ENCODE results near the gene CABLES2. TPM values are rescaled to one million over a fixed set of nuclear protein-coding genes. Genes with fewer than 3 reads are reported as not detected.

Gene CABLES2
- total RNA-seq, 1 experiment from 2014 or later: 7.5 TPM

- Mint-ChIP-seq H3K27ac (peak overlapping the region; percentile 94), H3K4me3 (no peak overlapping the region), H3K9me3 (no peaks in the 10 kb centered on the region), H3K36me3 (no peaks in the 10 kb centered on the region), H3K4me1 (peaks cover 5% of the 10 kb centered on the region; the same call in 1 of the 2 replicates), H3K27me3 (ENCODE audit: low read depth) (no peaks in the 10 kb centered on the region)
- ChIA-PET CTCF (interaction anchor here (1.5 kb wide), 1 partner anchor 26 kb away, joined by 4 read pairs; no protein-coding TSS in a partner anchor), POLR2A (no interaction called here)
- DNase-seq (ENCODE audit: low spot score): no peak
- ATAC-seq: no peak
- no peak for TF ChIP-seq FOXK1 (CRISPR knock-in tag; IDR thresholded peaks at IDR 0.05)
- TF ChIP-seq, protein P1, sequence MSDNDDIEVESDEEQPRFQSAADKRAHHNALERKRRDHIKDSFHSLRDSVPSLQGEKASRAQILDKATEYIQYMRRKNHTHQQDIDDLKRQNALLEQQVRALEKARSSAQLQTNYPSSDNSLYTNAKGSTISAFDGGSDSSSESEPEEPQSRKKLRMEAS (CRISPR knock-in tag; IDR thresholded peaks at IDR 0.05): no peak
- TF ChIP-seq, protein P2, sequence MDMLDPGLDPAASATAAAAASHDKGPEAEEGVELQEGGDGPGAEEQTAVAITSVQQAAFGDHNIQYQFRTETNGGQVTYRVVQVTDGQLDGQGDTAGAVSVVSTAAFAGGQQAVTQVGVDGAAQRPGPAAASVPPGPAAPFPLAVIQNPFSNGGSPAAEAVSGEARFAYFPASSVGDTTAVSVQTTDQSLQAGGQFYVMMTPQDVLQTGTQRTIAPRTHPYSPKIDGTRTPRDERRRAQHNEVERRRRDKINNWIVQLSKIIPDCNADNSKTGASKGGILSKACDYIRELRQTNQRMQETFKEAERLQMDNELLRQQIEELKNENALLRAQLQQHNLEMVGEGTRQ (CRISPR knock-in tag; IDR thresholded peaks at IDR 0.05): no peak
- TF ChIP-seq ZNF512 (CRISPR knock-in tag; IDR thresholded peaks at IDR 0.05; ENCODE audit: borderline replicate concordance): no peak
- TF ChIP-seq ZNF423 (CRISPR knock-in tag; IDR thresholded peaks at IDR 0.05): no peak
- no peak for TF ChIP-seq TEAD1 (CRISPR knock-in tag; IDR thresholded peaks at IDR 0.05)
- no peak for TF ChIP-seq NFATC4 (CRISPR knock-in tag; IDR thresholded peaks at IDR 0.05)
- no peak for TF ChIP-seq CTCF (IDR thresholded peaks at IDR 0.05)
- TF ChIP-seq, protein P3, sequence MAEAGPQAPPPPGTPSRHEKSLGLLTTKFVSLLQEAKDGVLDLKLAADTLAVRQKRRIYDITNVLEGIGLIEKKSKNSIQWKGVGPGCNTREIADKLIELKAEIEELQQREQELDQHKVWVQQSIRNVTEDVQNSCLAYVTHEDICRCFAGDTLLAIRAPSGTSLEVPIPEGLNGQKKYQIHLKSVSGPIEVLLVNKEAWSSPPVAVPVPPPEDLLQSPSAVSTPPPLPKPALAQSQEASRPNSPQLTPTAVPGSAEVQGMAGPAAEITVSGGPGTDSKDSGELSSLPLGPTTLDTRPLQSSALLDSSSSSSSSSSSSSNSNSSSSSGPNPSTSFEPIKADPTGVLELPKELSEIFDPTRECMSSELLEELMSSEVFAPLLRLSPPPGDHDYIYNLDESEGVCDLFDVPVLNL (CRISPR knock-in tag; IDR thresholded peaks at IDR 0.05; ENCODE audit: borderline replicate concordance, low read depth): no peak
Observed at GRCh38 chr20:62455929-62456328, 48.8 kb upstream of the CABLES2 start.

DNA sequence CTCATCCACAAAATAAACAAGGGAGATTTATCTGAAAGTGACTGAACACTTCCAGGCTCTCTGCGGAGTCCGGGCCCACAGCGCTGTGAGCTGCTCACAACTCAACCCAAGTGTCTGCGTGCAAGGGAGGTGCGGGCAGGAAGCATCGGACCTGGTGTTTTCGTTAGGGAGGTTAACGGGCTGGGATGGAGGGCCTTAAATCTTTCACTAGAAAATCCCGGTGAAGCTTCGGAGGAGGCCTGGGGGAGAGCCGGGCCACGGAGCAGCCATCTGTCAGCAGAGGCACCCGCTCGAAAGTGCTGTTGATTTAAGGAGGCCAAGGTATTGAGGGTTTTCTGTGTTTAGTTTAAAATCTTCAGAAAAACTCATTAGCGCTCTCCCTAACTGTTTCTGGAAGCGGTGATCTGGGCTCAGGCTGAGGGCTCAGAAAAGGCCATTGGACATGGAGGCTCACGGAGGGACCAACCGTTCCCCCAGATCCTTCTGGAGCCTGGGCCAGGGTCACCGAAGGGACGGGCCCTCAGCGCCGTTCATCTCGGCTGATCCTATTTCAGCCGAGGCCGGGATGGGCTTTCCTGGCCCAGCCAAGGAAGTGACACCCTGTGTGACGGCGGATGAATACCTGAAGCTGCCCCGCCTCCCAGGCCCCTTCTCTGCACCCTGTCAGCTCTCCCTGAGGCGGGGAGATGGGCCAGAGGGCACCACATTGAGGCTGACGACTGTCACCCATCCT is 48.0 kb upstream of the CABLES2 start:
- peak overlapping the region; percentile 65; the same call in 1 of the 2 replicates for H3K27ac Mint-ChIP-seq
- TF ChIP-seq CTCF (IDR thresholded peaks at IDR 0.05): no peak
- TF ChIP-seq, protein P4, sequence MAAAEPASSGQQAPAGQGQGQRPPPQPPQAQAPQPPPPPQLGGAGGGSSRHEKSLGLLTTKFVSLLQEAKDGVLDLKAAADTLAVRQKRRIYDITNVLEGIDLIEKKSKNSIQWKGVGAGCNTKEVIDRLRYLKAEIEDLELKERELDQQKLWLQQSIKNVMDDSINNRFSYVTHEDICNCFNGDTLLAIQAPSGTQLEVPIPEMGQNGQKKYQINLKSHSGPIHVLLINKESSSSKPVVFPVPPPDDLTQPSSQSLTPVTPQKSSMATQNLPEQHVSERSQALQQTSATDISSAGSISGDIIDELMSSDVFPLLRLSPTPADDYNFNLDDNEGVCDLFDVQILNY (CRISPR knock-in tag; IDR thresholded peaks at IDR 0.05): 0 out of 2 replicates have a peak, but pooled peaks have one; percentile 10
- TF ChIP-seq, protein P3 (CRISPR knock-in tag; IDR thresholded peaks at IDR 0.05; ENCODE audit: borderline replicate concordance, low read depth): no peak
- no peak for TF ChIP-seq NFATC4 (CRISPR knock-in tag; IDR thresholded peaks at IDR 0.05)
- H3K36me3 Mint-ChIP-seq: no peaks in the 10 kb centered on the region
- H3K4me3 Mint-ChIP-seq: no peak overlapping the region
- H3K27me3 Mint-ChIP-seq (ENCODE audit: low read depth): no peaks in the 10 kb centered on the region
- ChIA-PET CTCF (interaction anchor here (1.1 to 1.5 kb wide), 4 partner anchors 27 to 54 kb away, joined by 3 to 7 read pairs (median 5); no protein-coding TSS in a partner anchor), POLR2A (no interaction called here)
- no peaks in the 10 kb centered on the region for H3K9me3 Mint-ChIP-seq
- no peak for ATAC-seq
- no peak for DNase-seq (ENCODE audit: low spot score)
- peaks cover 5% of the 10 kb centered on the region; the same call in 1 of the 2 replicates for H3K4me1 Mint-ChIP-seq
